ENCODE data around the gene MYBPC1. TPM values are rescaled to one million over a fixed set of nuclear protein-coding genes. Genes with fewer than 3 reads are reported as not detected.

MYBPC1 gene
- total and polyA plus RNA-seq, 2 of the 13 experiments (the other 11 are each of a cell fraction or from before 2014, with no cell fraction given), result 0.31 to 0.53 TPM

GRCh38 chr12:101608301-101609133, 13.7 kb downstream of the MYBPC1 start (continued):
- no peak; the same call in 1 of the 2 replicates for TF ChIP-seq NFYB (CRISPR knock-in tag; IDR thresholded peaks at IDR 0.05)
- no peak for TF ChIP-seq HNRNPUL1 (IDR thresholded peaks at IDR 0.05; ENCODE audit: low read depth, low read length)
- TF ChIP-seq ZNF446 (CRISPR knock-in tag; IDR thresholded peaks at IDR 0.05), result no peak
- TF ChIP-seq PAWR (CRISPR knock-in tag; IDR thresholded peaks at IDR 0.05; ENCODE audit: borderline replicate concordance), result no peak
- TF ChIP-seq, protein P1, sequence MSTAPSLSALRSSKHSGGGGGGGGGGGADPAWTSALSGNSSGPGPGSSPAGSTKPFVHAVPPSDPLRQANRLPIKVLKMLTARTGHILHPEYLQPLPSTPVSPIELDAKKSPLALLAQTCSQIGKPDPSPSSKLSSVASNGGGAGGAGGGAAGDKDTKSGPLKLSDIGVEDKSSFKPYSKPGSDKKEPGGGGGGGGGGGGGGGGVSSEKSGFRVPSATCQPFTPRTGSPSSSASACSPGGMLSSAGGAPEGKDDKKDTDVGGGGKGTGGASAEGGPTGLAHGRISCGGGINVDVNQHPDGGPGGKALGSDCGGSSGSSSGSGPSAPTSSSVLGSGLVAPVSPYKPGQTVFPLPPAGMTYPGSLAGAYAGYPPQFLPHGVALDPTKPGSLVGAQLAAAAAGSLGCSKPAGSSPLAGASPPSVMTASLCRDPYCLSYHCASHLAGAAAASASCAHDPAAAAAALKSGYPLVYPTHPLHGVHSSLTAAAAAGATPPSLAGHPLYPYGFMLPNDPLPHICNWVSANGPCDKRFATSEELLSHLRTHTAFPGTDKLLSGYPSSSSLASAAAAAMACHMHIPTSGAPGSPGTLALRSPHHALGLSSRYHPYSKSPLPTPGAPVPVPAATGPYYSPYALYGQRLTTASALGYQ (CRISPR knock-in tag; IDR thresholded peaks at IDR 0.05), result peak; percentile 95
- TF ChIP-seq MEF2D (CRISPR knock-in tag; IDR thresholded peaks at IDR 0.05), result no peak; the same call in 1 of the 2 replicates
- TF ChIP-seq ZFP36 (IDR thresholded peaks at IDR 0.05; ENCODE audit: borderline replicate concordance, low read depth, low read length, partially characterized antibody), result peak; percentile 44
- TF ChIP-seq ZNF644 (CRISPR knock-in tag; IDR thresholded peaks at IDR 0.05; ENCODE audit: low read depth), result peak; percentile 43; the same call in 1 of the 2 replicates
- TF ChIP-seq HOXA5 (CRISPR knock-in tag; IDR thresholded peaks at IDR 0.05), result no peak; the same call in 1 of the 2 replicates
- no peak; the same call in 1 of the 2 replicates for TF ChIP-seq ZMAT3 (CRISPR knock-in tag; conservative IDR thresholded peaks at IDR 0.05)
- TF ChIP-seq NBN (conservative IDR thresholded peaks at IDR 0.05), result no peak
- peak; percentile 74; the same call in 1 of the 2 replicates for TF ChIP-seq ERF (CRISPR knock-in tag; IDR thresholded peaks at IDR 0.05)
- no peak for TF ChIP-seq ZNF562 (CRISPR knock-in tag; IDR thresholded peaks at IDR 0.05; ENCODE audit: borderline replicate concordance)
- TF ChIP-seq ZSCAN30 (CRISPR knock-in tag; IDR thresholded peaks at IDR 0.05), result no peak
- TF ChIP-seq, protein P2, sequence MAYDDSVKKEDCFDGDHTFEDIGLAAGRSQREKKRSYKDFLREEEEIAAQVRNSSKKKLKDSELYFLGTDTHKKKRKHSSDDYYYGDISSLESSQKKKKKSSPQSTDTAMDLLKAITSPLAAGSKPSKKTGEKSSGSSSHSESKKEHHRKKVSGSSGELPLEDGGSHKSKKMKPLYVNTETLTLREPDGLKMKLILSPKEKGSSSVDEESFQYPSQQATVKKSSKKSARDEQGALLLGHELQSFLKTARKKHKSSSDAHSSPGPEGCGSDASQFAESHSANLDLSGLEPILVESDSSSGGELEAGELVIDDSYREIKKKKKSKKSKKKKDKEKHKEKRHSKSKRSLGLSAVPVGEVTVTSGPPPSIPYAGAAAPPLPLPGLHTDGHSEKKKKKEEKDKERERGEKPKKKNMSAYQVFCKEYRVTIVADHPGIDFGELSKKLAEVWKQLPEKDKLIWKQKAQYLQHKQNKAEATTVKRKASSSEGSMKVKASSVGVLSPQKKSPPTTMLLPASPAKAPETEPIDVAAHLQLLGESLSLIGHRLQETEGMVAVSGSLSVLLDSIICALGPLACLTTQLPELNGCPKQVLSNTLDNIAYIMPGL (CRISPR knock-in tag; IDR thresholded peaks at IDR 0.05; ENCODE audit: borderline replicate concordance in 1 of 2, low read depth in 1 of 2), result peak; percentile 57 to 71; a peak in 1 of 4 replicates
- peak; percentile 83 for TF ChIP-seq TEAD3 (CRISPR knock-in tag; optimal IDR thresholded peaks at IDR 0.05; ENCODE audit: borderline replicate concordance)
